IPS DF 19.7 (cell line): ENCODE data around the gene GIPC3.
"Not testable (repeated sequence)": the region's sequence is repeated elsewhere in the genome, so short reads cannot be mapped to it uniquely, and the experiment has no call there.

Source experiments
- DNase-seq: peaks from one replicate; pipeline ENCODE4 v3.0.0-alpha.2; 2013; ENCODE audit warnings: low read depth, low spot score

The GIPC3 gene

DNA sequence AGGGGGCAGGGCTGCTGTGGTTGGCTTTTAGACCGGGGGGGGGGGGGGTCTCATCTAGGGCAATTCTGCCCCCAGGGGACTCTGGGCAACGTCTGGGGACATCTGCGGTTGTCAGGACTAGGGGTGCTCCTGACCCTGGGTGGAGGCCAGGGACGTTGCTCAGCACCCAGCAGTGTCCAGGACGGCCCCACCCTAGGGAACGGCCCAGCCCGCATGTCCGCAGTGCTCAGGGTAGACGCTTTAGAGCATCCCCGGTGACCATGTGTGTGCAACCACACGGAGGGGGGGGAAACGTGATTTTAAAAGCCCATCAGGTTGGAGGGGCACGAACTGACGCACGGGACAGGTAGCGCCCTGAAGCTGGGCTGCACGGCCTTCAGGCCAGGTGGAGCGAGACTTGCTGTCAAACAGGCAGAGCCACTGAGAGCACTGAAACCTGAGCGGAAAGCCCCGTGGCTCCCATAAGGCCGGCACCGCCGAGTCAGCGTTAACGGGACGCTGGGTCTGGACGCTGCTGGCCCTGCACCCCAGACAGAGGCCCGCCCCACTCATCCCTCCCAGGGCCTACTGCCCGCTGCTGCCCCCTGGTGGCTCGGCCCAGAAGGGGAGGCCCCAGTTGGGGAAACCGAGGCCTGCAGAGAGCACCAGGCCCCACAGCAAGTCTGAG lies 33.0 kb downstream of the GIPC3 start:
- no peak for DNase-seq

GRCh38 chr19:3618811-3619630 lies 33.7 kb downstream of the GIPC3 start:
- DNase-seq: no peak

DNA sequence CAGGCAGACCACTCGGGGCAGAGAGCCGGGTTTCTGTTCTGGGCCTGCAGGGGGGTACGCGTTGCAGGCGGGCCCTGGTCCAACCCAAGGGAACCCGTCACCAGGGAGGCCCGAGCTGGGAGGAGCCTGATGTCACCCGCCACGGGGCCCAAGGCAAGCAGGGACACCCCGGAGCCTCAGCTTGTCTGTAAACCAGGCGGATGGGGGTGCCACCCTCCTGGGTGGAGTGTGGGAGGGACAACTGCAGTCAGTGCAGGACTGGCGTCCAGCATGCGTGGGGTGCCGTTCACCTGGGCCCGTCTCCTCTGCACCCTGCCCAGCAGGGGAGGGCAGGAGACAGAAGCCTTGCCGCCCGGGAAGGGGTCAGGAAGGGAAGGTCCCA lies 34.3 kb downstream of the GIPC3 start:
- DNase-seq: no peak

DNA sequence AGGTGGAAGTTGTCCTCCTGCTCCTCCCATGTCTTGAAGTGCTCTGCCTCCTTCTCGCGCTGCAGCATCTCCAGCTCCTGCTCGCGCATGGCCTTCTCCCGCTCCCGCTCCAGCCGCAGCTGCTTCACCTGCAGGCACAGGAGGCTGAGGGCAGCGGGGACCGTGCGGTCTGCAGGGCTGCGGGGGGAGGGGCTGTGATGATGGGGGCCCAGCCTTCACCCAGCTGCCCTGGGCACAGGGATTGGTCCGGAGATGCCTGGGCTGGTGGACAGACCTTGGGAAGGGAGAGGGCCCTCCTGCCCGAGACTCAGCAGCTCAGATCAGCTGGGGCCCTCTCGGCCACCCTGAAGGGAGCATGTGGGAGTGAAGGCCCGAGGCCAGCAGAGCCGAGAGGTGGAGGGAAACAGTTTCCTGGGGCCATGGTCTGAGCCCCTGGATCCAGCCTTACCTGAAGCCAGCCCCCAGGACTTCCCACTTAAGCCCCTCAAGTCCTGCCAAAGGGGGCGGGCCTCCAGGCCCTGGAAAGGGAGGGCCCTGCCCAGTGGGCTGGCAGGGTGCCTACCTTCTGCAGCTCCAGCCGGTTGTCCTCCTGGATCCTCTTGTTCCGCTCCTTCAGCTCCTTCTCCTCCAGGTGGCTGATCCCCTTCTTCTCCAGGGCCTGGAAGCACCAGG lies 35.0 kb downstream of the GIPC3 start:
- DNase-seq: no peak

DNA sequence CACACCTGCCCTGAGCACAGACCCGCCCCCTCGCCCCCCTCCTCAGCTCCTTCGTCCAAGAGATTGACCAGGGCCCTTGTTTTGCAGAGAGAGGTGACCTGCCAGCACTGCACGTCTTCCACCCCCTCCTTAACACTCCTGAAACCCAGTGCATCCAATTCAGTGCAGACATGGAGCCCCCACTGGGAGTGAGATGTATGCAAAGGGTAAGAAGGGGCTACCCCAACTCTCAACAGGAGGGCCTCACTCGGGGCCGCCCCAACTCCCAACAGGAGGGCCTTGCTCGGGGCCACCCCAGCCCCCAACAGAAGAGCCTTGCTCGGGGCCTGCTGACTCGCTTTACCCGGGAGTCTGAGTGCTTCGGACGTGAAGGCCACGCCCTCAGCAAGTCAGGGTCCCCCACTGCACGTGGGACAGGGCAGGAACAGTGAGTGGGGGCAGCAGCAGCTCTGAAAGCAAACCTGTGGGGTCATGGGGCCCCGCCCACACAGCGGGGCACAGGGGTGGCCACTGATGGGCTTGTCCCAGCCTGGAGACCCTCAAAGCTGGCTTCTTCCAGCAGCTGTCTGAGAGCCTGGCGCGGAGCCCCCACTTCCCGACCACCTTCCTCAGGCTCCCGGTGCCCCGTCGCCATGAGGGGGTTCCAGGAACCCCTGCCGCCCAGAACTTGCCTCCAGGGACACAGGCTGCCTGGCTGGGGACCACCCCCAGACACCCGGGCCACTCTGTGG lies 35.7 kb downstream of the GIPC3 start:
- no peak for DNase-seq

GRCh38 chr19:3621689-3622088 lies 36.4 kb downstream of the GIPC3 start:
- DNase-seq: no peak

- no peak for DNase-seq
These were observed 36.9 kb downstream of the GIPC3 start for GRCh38 chr19:3622224-3622623.

DNA sequence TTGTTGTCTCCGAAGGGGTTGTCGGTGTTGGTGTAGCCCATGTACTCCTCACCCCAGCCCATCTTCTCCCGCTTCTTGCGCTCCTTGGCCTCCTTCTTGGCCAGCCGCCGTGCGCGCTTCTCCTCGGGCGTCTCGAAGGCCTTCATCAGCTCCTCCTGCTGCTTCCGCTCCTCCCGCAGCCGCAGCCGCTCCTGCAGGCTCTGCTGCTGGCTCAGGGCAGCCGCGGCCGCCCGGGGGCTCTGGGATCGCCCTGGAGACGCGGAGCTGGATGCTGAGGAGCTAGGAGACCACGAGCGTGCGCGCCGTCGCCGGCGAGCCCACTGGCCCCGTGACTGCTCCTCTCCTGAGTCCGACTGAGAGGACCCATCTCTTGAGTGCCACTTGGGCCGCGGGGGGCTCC lies 38.4 kb downstream of the GIPC3 start:
- DNase-seq: no peak

- no peak for DNase-seq
These were observed 40.8 kb downstream of the GIPC3 start for GRCh38 chr19:3625996-3626472.

DNA sequence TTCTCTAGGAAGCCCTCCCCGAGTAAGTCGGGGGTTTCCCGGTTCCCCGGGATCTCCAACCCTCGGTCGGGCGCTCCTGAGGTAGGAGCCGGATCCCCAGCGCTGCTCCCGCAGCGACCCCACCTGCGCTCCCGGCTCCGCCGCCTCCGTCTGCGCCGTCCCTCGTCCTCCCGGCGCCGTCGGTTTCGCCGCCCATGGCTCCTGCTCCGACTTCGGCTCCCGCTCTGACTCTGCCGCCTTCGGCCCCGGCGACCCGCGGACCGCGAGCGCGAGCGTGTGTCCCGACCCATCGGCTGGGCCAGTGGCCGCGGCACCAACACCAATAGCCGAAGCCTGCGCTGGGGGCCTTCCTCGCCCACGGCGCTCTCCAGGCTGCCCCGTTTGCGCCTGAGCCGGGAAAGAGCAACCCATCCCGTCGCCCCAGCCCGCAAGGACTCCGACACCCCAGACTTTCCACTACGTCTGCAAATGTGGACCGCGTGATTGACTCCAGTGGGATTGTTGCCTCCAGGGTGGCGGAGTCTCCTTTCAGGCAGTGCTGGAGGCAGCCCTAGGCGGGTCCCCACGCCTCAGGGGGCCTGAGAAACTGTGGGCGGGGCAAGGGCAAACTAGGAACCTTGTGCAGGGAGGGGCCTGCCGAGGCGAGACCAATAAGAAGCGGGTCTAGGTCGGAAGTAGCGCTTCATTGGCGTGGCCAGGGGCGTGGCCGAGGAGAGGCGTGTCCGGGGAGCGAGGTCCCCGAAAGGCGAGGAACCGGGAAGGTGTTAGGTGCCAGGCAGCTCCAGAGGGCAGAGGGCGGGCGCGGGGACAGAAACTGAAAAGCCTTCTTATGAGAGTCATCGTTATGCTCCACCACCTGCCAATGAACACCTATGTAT lies 41.4 kb downstream of the GIPC3 start, which contains the start of gene CACTIN:
Gene CACTIN, minus strand, starts transcription at position 318 of the 878 bp plus-strand sequence. Its CDS starts 28 bp downstream, at position 290.
- DNase-seq: peak; percentile 93

- no peak for DNase-seq
These were observed 42.1 kb downstream of the GIPC3 start for GRCh38 chr19:3627351-3627723.

GRCh38 chr19:3628766-3629165 lies 43.5 kb downstream of the GIPC3 start:
- DNase-seq: not testable (repeated sequence)

DNA sequence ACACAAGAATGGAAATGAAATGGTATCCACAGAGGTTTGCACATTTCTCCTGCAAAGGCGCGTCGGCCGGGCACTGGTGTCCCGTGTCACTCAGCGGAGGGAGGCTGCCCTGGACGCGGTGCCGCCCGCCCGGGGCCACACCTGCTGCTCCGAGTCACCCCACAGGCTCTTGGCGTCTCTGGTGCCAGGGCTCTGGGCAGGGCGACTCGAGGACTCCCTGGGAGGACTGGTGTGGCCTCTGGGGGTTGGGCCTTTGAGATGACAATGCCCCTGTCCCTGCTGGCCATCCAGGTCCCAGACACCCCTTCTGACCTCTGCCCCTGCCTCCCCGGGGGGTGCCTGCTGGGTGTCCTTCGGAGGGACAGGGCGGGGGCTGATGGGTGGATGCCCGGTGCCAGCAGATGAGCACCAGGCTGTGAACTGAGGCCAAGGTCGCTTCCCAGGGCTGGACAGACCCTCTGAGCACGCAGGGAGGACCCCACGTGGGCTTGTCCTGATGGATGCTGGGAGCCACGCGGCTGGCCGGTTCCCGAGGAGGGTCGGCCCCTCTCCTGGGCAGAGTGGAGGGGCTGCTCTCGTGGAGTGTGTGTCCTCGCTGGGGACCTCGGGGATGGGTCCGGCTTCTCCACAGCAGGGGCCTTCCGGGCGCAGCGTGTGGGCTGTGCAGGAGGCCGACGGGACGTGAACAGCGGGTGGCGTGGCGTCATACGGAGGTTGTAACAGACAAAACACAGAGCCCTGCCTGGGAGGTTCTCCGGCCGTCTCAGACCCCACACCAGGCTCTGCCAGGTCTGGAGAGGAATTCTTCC lies 46.0 kb downstream of the GIPC3 start:
- no peak for DNase-seq

- no peak for DNase-seq
These were observed 46.8 kb downstream of the GIPC3 start for GRCh38 chr19:3632098-3632497.

GRCh38 chr19:3632739-3633558 lies 47.7 kb downstream of the GIPC3 start:
- DNase-seq: no peak

DNA sequence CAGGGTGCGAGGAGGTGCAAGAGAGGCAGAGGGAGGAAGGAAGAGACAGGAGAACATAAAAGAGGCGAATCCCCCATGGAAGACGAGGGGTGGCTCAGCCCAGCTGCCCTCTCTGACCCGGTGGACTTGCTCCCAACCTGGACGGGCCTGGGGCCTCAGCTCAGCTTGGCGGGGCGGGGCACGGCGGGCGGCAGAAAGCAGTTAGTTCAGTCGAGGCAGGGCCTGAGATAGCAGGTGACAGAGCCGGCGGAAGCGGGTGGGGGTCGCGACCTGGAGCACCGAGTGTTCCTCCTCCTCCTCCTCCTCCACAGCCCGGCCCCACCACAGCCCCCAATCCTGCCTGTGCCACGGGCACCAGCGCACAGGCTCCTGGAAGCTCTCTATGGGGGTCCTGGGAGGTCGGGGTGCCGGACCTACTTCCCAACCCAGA lies 48.3 kb downstream of the GIPC3 start:
- DNase-seq: no peak

DNA sequence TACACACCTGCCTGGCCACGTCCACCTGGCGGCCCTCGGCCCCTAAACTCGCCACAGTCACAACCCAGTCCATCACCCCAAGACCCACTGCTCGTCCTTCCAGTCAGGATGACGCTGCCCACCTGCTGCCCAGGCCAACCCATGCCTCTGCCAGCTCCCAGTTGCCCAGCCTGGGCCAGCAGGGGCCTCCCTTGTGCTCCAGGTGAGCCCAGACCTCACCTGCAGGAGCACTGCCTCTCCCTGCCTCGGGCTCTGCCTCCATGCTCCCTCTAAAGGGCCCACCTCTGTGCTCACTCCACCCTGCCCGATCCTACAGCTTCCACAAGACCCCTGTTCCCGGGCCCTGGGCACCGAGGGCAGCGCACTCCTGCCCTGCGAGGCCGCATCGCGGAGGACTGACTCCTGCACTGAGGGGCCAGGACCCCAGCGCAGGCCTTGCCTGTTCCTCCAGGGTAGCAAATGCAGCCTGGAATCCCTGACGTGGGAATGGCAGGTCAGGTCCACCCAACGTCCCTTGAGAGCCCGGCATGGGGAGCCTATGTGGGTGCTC lies 49.3 kb downstream of the GIPC3 start:
- DNase-seq: no peak

DNA sequence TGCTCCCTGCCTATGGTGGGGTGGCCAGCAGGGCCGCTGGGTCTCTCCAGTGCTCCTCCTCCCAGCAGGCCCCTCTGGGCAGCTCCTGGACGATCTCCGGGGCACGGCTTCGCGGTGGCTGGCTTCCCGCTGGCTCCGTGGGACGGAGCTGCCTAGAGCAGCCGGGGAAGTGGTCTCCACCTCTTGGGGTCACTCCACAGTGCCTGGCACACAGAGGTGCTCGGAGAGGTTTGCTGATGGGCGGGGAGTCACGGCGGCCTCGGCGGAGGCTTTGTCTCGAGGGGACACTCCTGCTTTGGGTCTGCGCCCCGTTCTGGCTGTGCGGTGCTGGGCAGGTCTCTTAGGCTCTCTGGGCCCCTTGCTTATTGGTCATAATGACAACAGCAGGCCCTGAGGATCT lies 51.2 kb downstream of the GIPC3 start:
- DNase-seq: no peak

GRCh38 chr19:3636962-3637361 lies 51.7 kb downstream of the GIPC3 start:
- DNase-seq: no peak
